GM21619 (cell line): ENCODE results near the gene NTRK2.
A peak's percentile ranks its signal among the peaks of the same experiment; 100 is the strongest.

Experiments
- ATAC-seq: cut with Tn5 transposase; IDR thresholded peaks from one replicate; pipeline ENCODE4 v1.9.1; 2021; ENCODE audit not compliant: unreplicated experiment

Gene NTRK2

GRCh38 chr9:84669288-84670137, at the start of gene NTRK2:
NTRK2 (plus strand) TSS chr9:84669729; CDS start chr9:84670749, 1,020 bp downstream.
- peak; percentile 40 for ATAC-seq

- no peak for ATAC-seq
Observed at GRCh38 chr9:84620338-84620737, 49.2 kb upstream of the NTRK2 start.

GRCh38 chr9:84621811-84622210, 47.7 kb upstream of the NTRK2 start:
- ATAC-seq: no peak

GRCh38 chr9:84622981-84623380, 46.5 kb upstream of the NTRK2 start:
- no peak for ATAC-seq

GRCh38 chr9:84636436-84636835, 33.1 kb upstream of the NTRK2 start:
- no peak for ATAC-seq

- no peak for ATAC-seq
Observed at GRCh38 chr9:84642553-84643141, 26.9 kb upstream of the NTRK2 start.

- no peak for ATAC-seq
Observed at GRCh38 chr9:84647699-84648098, 21.8 kb upstream of the NTRK2 start.

- ATAC-seq: no peak
Observed at GRCh38 chr9:84652496-84653120, 16.9 kb upstream of the NTRK2 start.

GRCh38 chr9:84655447-84655846, 14.1 kb upstream of the NTRK2 start:
- no peak for ATAC-seq

GRCh38 chr9:84659313-84659712, 10.2 kb upstream of the NTRK2 start:
- ATAC-seq: no peak

GRCh38 chr9:84659773-84660172, 9.8 kb upstream of the NTRK2 start:
- ATAC-seq: no peak

GRCh38 chr9:84667571-84668195, 1.8 kb upstream of the NTRK2 start:
- ATAC-seq: peak; percentile 30

GRCh38 chr9:84668196-84669012, 1.1 kb upstream of the NTRK2 start:
- peak; percentile 75 for ATAC-seq

- ATAC-seq: no peak
Observed at GRCh38 chr9:84669013-84669287, 579 bp upstream of the NTRK2 start.

GRCh38 chr9:84670138-84671041, 861 bp downstream of the NTRK2 start:
- ATAC-seq: no peak

GRCh38 chr9:84671586-84672521, 2.3 kb downstream of the NTRK2 start:
- ATAC-seq: no peak

GRCh38 chr9:84673806-84674205, 4.3 kb downstream of the NTRK2 start:
- ATAC-seq: no peak

- no peak for ATAC-seq
Observed at GRCh38 chr9:84677080-84677479, 7.6 kb downstream of the NTRK2 start.

GRCh38 chr9:84679571-84679970, 10.0 kb downstream of the NTRK2 start:
- no peak for ATAC-seq
